Measurements from ENCODE around the gene IPO11.
"Not testable (repeated sequence)": the region's sequence is repeated elsewhere in the genome, so short reads cannot be mapped to it uniquely, and the experiment has no call there.

IPO11 gene

GRCh38 chr5:62499756-62500155 lies 87.2 kb downstream of the IPO11 start:
- peaks cover 5% of the 10 kb centered on the region for H3K4me1 ChIP-seq (ENCODE audit: low read depth, poor library complexity, severe bottlenecking)
- no peak overlapping the region for H3K27ac ChIP-seq
- no peak for TF ChIP-seq CTCF (conservative IDR thresholded peaks at IDR 0.05; ENCODE audit: low read depth, low read length)
- H3K79me2 ChIP-seq (ENCODE audit: insufficient read depth, low read depth) = no peaks in the 10 kb centered on the region
- no peak overlapping the region for H3K4me3 ChIP-seq (IDR thresholded peaks at IDR 0.05; ENCODE audit: insufficient read depth, low read depth, low read length)
- peaks cover 2% of the 10 kb centered on the region; the same call in 1 of the 2 replicates for H3K36me3 ChIP-seq (ENCODE audit: insufficient read depth)
- H3K27me3 ChIP-seq (ENCODE audit: insufficient read depth, low read depth) = no peaks in the 10 kb centered on the region
- H3K4me2 ChIP-seq = no peak overlapping the region
- no peaks in the 10 kb centered on the region for H4K20me1 ChIP-seq (ENCODE audit: insufficient read depth)
- no peak overlapping the region for H2AFZ ChIP-seq (ENCODE audit: low read depth)
- H3K9ac ChIP-seq = no peak overlapping the region

GRCh38 chr5:62502456-62503101 lies 90.0 kb downstream of the IPO11 start:
- H3K4me1 ChIP-seq (ENCODE audit: low read depth, poor library complexity, severe bottlenecking) = no peaks in the 10 kb centered on the region
- no peaks in the 10 kb centered on the region for H3K79me2 ChIP-seq (ENCODE audit: insufficient read depth, low read depth)
- no peaks in the 10 kb centered on the region for H3K27me3 ChIP-seq (ENCODE audit: insufficient read depth, low read depth)
- no peak overlapping the region for H3K27ac ChIP-seq
- H4K20me1 ChIP-seq (ENCODE audit: insufficient read depth) = no peaks in the 10 kb centered on the region; the same call in 1 of the 2 replicates
- TF ChIP-seq CTCF (conservative IDR thresholded peaks at IDR 0.05; ENCODE audit: low read depth, low read length) = no peak
- H3K36me3 ChIP-seq (ENCODE audit: insufficient read depth) = no peaks in the 10 kb centered on the region; the same call in 1 of the 2 replicates
- no peak overlapping the region for H2AFZ ChIP-seq (ENCODE audit: low read depth)
- no peak overlapping the region for H3K9ac ChIP-seq
- H3K4me3 ChIP-seq (IDR thresholded peaks at IDR 0.05; ENCODE audit: insufficient read depth, low read depth, low read length) = no peak overlapping the region
- H3K4me2 ChIP-seq = no peak overlapping the region

- H3K4me3 ChIP-seq (IDR thresholded peaks at IDR 0.05; ENCODE audit: insufficient read depth, low read depth, low read length) = no peak overlapping the region
- TF ChIP-seq CTCF (conservative IDR thresholded peaks at IDR 0.05; ENCODE audit: low read depth, low read length) = no peak
- no peak overlapping the region for H3K9ac ChIP-seq
- H3K27ac ChIP-seq = no peak overlapping the region
- no peak overlapping the region for H3K4me2 ChIP-seq
- no peaks in the 10 kb centered on the region for H3K27me3 ChIP-seq (ENCODE audit: insufficient read depth, low read depth)
- H3K79me2 ChIP-seq (ENCODE audit: insufficient read depth, low read depth) = no peaks in the 10 kb centered on the region
- no peaks in the 10 kb centered on the region for H3K4me1 ChIP-seq (ENCODE audit: low read depth, poor library complexity, severe bottlenecking)
- no peaks in the 10 kb centered on the region; the same call in 1 of the 2 replicates for H3K36me3 ChIP-seq (ENCODE audit: insufficient read depth)
- no peak overlapping the region for H2AFZ ChIP-seq (ENCODE audit: low read depth)
- no peaks in the 10 kb centered on the region; the same call in 1 of the 2 replicates for H4K20me1 ChIP-seq (ENCODE audit: insufficient read depth)
Measured at GRCh38 chr5:62504129-62504528, 91.6 kb downstream of the IPO11 start.

DNA sequence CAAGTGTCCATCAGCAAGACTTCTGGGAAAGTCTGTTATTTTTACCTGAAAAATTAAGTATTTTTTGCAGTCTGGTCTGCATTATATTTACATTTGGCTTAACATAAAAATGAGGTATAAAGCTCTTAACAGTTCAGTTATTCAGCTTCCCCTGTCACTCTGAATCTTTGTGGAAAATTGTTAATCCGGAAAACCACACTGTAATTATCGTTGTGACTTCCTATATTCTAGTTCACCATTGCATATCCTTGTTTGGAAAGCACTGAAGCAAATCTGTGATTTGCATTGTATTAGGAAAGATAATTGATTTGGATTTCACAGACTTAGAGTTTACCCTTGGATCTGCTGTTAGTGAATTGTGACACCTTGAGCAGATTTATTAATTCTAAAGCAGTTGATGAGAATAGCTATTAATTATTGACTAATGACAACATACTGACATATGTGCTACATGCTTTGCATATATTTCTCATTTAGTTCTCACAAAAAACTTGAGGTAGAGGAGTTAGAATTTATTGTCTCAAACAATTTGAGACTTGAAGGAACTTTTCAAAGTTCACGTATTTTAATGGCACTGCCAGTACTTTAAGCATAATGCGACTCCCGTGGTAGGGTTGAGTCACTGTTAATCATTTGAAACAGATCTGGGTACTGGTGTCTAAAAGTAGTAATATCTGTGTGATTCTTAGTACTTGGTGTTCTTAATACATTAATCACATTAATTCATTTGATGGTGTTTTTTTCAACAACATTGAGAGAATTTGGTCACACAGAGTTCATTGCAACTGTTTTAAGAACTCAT lies 94.3 kb downstream of the IPO11 start:
- H3K9ac ChIP-seq = no peak overlapping the region
- no peak overlapping the region for H3K4me3 ChIP-seq (IDR thresholded peaks at IDR 0.05; ENCODE audit: insufficient read depth, low read depth, low read length)
- H3K27ac ChIP-seq = no peak overlapping the region
- H4K20me1 ChIP-seq (ENCODE audit: insufficient read depth) = no peaks in the 10 kb centered on the region; the same call in 1 of the 2 replicates
- no peaks in the 10 kb centered on the region for H3K27me3 ChIP-seq (ENCODE audit: insufficient read depth, low read depth)
- no peaks in the 10 kb centered on the region for H3K4me1 ChIP-seq (ENCODE audit: low read depth, poor library complexity, severe bottlenecking)
- H2AFZ ChIP-seq (ENCODE audit: low read depth) = no peak overlapping the region
- no peak for TF ChIP-seq CTCF (conservative IDR thresholded peaks at IDR 0.05; ENCODE audit: low read depth, low read length)
- no peaks in the 10 kb centered on the region for H3K79me2 ChIP-seq (ENCODE audit: insufficient read depth, low read depth)
- no peaks in the 10 kb centered on the region for H3K36me3 ChIP-seq (ENCODE audit: insufficient read depth)
- H3K4me2 ChIP-seq = no peak overlapping the region

DNA sequence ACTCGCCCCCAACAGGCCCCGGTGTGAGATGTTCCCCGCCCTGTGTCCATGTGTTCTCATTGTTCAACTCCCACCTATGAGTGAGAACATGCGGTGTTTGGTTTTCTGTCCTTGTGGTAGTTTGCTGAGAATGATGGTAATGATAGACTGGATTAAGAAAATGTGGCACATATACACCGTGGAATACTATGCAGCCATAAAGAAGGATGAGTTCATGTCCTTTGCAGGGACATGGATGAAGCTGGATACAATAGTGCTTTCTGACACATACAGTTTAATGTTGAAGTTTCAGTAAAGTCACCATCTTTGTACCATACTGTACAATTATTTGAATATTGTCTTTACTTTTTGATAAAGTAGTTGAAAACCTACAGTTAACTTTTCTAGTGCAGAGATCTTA lies 96.2 kb downstream of the IPO11 start:
- not testable (repeated sequence) for H3K4me1 ChIP-seq (ENCODE audit: low read depth, poor library complexity, severe bottlenecking); H3K79me2 ChIP-seq (ENCODE audit: insufficient read depth, low read depth); H3K4me3 ChIP-seq (IDR thresholded peaks at IDR 0.05; ENCODE audit: insufficient read depth, low read depth, low read length); H3K36me3 ChIP-seq (ENCODE audit: insufficient read depth); H4K20me1 ChIP-seq (ENCODE audit: insufficient read depth); H3K27ac ChIP-seq; H3K4me2 ChIP-seq; H3K27me3 ChIP-seq (ENCODE audit: insufficient read depth, low read depth); H3K9ac ChIP-seq; H2AFZ ChIP-seq (ENCODE audit: low read depth)
